OCI-LY1 (cell line): Measurements from ENCODE around the gene CYP26A1.
"Not testable (repeated sequence)": the region's sequence is repeated elsewhere in the genome, so short reads cannot be mapped to it uniquely, and the experiment has no call there.

ENCODE experiments used
- H2AFZ ChIP-seq: fragments of 200-600 bp; sonication (generic), shearing (Covaris generic); 2 replicates; pipeline ENCODE4 v1.6.0; 2014; ENCODE audit warnings: antibody characterized with exemption, mild to moderate bottlenecking, low read length
- H3F3A ChIP-seq: fragments of 200-600 bp; sonication (generic), shearing (Covaris generic); 2 replicates; pipeline ENCODE4 v1.6.0; 2014; ENCODE audit warnings: mild to moderate bottlenecking, antibody characterized with exemption, low read length, moderate library complexity; ENCODE audit not compliant: insufficient read depth
- H3K27ac ChIP-seq: fragments of 200-600 bp; sonication (generic); 2 replicates; pipeline ENCODE4 v1.5.1; 2014; ENCODE audit warnings: low read length, mixed run types, mild to moderate bottlenecking, low read depth; ENCODE audit not compliant: poor library complexity, severe bottlenecking
- H3K27me3 ChIP-seq: fragments of 200-600 bp; sonication (generic); 2 replicates; pipeline ENCODE4 v1.6.0; 2014; ENCODE audit warnings: antibody characterized with exemption, mild to moderate bottlenecking, low read length, moderate library complexity; ENCODE audit not compliant: insufficient read depth
- H3K36me3 ChIP-seq: fragments of 200-600 bp; sonication (generic); 2 replicates; pipeline ENCODE4 v1.6.1; 2014; ENCODE audit warnings: mild to moderate bottlenecking, antibody characterized with exemption, low read length, moderate library complexity, mixed read lengths; ENCODE audit not compliant: insufficient read depth
- H3K4me1 ChIP-seq: fragments of 200-600 bp; sonication (generic); 2 replicates; pipeline ENCODE4 v1.5.1; 2014; ENCODE audit warnings: mild to moderate bottlenecking, low read length, moderate library complexity; ENCODE audit not compliant: insufficient read depth, severe bottlenecking
- H3K4me2 ChIP-seq: fragments of 200-600 bp; sonication (generic), shearing (Covaris generic); 2 replicates; pipeline ENCODE4 v1.6.1; 2014; ENCODE audit warnings: low read length
- H3K4me3 ChIP-seq: fragments of 200-600 bp; sonication (generic); 2 replicates; pipeline ENCODE4 v1.5.1; 2014; ENCODE audit warnings: low read length, low read depth, mild to moderate bottlenecking, mixed read lengths; ENCODE audit not compliant: poor library complexity, severe bottlenecking
- H3K79me2 ChIP-seq: fragments of 200-600 bp; shearing (Covaris generic); 2 replicates; pipeline ENCODE4 v1.6.1; 2016; ENCODE audit warnings: mixed run types, low read length, mixed read lengths; ENCODE audit not compliant: insufficient read depth
- H3K9ac ChIP-seq: fragments of 200-600 bp; sonication (generic), shearing (Covaris generic); 2 replicates; pipeline ENCODE4 v1.6.1; 2014; ENCODE audit warnings: mild to moderate bottlenecking, low read length, mixed read lengths
- H3K9me2 ChIP-seq: fragments of 200-600 bp; sonication (generic), shearing (Covaris generic); 2 replicates; pipeline ENCODE4 v1.6.1; 2014; ENCODE audit warnings: low read depth, mild to moderate bottlenecking, low read length, mixed read lengths
- H3K9me3 ChIP-seq: fragments of 200-600 bp; shearing (Covaris generic); 2 replicates; pipeline ENCODE4 v1.6.1; 2014; ENCODE audit warnings: low read length, mixed read lengths
- H4K20me1 ChIP-seq: fragments of 200-600 bp; sonication (generic), shearing (Covaris generic); 2 replicates; pipeline ENCODE4 v1.6.0; 2016; ENCODE audit warnings: mild to moderate bottlenecking, low read length; ENCODE audit not compliant: insufficient read depth
- EZH2 ChIP-seq: fragments of 200-600 bp; sonication (generic), shearing (Covaris generic); IDR thresholded peaks from 2 replicates; pipeline ENCODE4 v1.8.0; 2017; ENCODE audit warnings: borderline replicate concordance, mixed run types, mild to moderate bottlenecking, antibody characterized with exemption, low read length, moderate library complexity, mixed read lengths
- TF ChIP-seq, protein P1 (sequence below): fragments of 200-600 bp; sonication (generic), shearing (Covaris generic); IDR thresholded peaks from 2 replicates; pipeline ENCODE4 v1.5.1; 2017; ENCODE audit warnings: mild to moderate bottlenecking, antibody characterized with exemption, low read length, moderate library complexity, mixed read lengths

CYP26A1 gene

DNA sequence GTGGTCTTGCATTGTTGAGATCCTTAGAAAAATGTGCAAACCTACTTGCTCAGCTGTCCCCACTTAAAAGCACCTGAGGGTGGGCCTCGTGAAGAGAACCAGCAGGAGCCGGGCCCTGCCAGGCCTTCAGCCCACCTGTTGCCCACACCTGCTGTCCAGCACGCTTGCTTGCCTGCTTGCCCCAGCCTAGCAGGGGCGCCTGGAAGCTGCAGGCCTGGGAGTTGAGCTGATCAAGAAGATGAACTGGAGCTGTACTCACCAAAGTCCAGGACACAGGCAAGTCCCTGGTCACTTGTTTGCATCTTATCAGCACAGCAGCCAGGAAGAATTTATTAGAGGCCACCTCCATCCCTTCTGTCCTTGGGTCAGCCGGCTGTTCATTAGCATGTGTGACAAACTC, 23.2 kb downstream of the CYP26A1 start:
- H2AFZ ChIP-seq: no peak overlapping the region
- no peak overlapping the region for H3K4me3 ChIP-seq
- H3K27ac ChIP-seq: no peak overlapping the region
- no peak for TF ChIP-seq EZH2
- TF ChIP-seq, protein P1, sequence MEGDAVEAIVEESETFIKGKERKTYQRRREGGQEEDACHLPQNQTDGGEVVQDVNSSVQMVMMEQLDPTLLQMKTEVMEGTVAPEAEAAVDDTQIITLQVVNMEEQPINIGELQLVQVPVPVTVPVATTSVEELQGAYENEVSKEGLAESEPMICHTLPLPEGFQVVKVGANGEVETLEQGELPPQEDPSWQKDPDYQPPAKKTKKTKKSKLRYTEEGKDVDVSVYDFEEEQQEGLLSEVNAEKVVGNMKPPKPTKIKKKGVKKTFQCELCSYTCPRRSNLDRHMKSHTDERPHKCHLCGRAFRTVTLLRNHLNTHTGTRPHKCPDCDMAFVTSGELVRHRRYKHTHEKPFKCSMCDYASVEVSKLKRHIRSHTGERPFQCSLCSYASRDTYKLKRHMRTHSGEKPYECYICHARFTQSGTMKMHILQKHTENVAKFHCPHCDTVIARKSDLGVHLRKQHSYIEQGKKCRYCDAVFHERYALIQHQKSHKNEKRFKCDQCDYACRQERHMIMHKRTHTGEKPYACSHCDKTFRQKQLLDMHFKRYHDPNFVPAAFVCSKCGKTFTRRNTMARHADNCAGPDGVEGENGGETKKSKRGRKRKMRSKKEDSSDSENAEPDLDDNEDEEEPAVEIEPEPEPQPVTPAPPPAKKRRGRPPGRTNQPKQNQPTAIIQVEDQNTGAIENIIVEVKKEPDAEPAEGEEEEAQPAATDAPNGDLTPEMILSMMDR: no peak
- H3K36me3 ChIP-seq: no peaks in the 10 kb centered on the region
- H4K20me1 ChIP-seq: no peaks in the 10 kb centered on the region
- H3K79me2 ChIP-seq: no peaks in the 10 kb centered on the region
- no peak overlapping the region for H3K9ac ChIP-seq
- no peaks in the 10 kb centered on the region for H3K4me1 ChIP-seq
- H3K9me3 ChIP-seq: no peaks in the 10 kb centered on the region
- no peaks in the 10 kb centered on the region for H3K9me2 ChIP-seq
- no peaks in the 10 kb centered on the region for H3K27me3 ChIP-seq
- no peaks in the 10 kb centered on the region for H3F3A ChIP-seq
- H3K4me2 ChIP-seq: no peak overlapping the region

DNA sequence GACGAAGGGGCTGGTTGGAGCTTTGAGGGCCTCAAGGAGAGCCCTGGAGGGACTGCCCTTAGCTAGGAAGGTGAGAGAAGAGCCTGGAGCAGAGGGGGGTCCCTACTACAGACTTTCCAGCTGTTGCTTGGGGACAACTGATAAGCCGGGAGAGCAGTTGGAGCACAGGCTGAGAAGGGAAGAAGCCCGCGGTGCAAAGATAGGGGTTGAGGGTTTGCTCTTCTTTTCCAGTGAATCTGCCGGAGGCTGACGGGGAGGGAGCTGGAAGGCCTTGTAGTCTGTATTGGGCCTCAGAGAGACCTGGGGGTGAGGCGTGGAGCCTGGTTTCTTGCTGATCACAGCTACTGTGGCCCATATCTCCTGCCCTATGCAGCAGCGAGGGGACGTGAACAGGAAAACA, 23.7 kb downstream of the CYP26A1 start:
- Histone ChIP-seq H3K27me3 (no peaks in the 10 kb centered on the region), H3K4me3 (no peak overlapping the region), H2AFZ (no peak overlapping the region), H3K4me1 (no peaks in the 10 kb centered on the region), H3K79me2 (no peaks in the 10 kb centered on the region), H4K20me1 (no peaks in the 10 kb centered on the region), H3K4me2 (no peak overlapping the region), H3K9ac (no peak overlapping the region), H3K9me3 (no peaks in the 10 kb centered on the region), H3F3A (no peaks in the 10 kb centered on the region), H3K27ac (no peak overlapping the region), H3K9me2 (no peaks in the 10 kb centered on the region), H3K36me3 (no peaks in the 10 kb centered on the region)
- no peak for TF ChIP-seq EZH2

DNA sequence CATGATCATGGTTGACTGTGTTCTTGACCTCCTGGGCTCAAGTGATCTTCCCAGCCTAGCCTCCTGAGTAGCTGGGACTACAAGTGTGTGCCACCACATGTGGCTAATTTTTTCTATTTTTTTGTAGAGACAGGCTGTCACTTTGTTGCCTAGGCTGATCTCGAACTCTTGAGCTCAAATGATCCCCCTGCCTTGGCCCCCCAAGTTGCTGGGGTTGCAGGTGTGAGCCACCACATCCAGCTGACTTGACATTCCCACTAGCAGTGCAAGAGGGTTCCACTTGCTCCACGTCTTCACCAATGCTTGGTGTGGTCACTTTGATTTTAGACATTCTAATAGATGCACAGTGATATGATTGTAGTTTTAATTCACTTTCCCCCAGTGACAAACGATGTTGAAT, 25.1 kb downstream of the CYP26A1 start:
- Histone ChIP-seq H3K27me3 (no peaks in the 10 kb centered on the region), H3F3A (no peaks in the 10 kb centered on the region), H3K9me2 (no peaks in the 10 kb centered on the region), H4K20me1 (no peaks in the 10 kb centered on the region), H3K4me1 (no peaks in the 10 kb centered on the region), H3K27ac (no peak overlapping the region), H3K4me2 (no peak overlapping the region), H3K9me3 (no peaks in the 10 kb centered on the region), H3K36me3 (no peaks in the 10 kb centered on the region), H2AFZ (no peak overlapping the region), H3K9ac (no peak overlapping the region), H3K4me3 (no peak overlapping the region), H3K79me2 (no peaks in the 10 kb centered on the region)
- TF ChIP-seq, protein P1: no peak
- TF ChIP-seq EZH2: no peak

DNA sequence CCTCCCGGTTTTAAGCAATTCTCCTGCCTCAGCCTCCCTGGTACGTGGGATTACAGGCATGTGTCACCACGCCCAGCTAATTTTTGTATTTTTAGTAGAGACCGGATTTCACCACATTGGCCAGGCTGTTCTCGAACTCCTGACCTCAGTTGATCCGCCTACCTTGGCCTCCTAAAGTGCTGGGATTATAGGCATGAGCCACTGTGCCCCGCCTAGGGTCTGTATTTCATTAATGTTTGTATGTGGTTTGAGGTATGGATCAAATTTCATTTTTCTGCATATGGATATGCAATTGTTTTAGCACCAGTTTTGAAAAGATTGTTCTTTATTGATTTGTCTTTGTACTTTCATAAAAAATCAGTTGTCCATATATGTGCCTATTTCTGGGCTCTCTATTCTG, 26.0 kb downstream of the CYP26A1 start:
- Histone ChIP-seq H3K79me2 (no peaks in the 10 kb centered on the region), H3K9me2 (no peaks in the 10 kb centered on the region), H3K27ac (no peak overlapping the region), H3F3A (no peaks in the 10 kb centered on the region), H3K9ac (no peak overlapping the region), H3K9me3 (no peaks in the 10 kb centered on the region), H3K36me3 (no peaks in the 10 kb centered on the region), H3K4me1 (no peaks in the 10 kb centered on the region), H4K20me1 (no peaks in the 10 kb centered on the region), H3K4me3 (no peak overlapping the region), H3K4me2 (no peak overlapping the region), H3K27me3 (no peaks in the 10 kb centered on the region), H2AFZ (no peak overlapping the region)
- TF ChIP-seq, protein P1: no peak
- no peak for TF ChIP-seq EZH2

DNA sequence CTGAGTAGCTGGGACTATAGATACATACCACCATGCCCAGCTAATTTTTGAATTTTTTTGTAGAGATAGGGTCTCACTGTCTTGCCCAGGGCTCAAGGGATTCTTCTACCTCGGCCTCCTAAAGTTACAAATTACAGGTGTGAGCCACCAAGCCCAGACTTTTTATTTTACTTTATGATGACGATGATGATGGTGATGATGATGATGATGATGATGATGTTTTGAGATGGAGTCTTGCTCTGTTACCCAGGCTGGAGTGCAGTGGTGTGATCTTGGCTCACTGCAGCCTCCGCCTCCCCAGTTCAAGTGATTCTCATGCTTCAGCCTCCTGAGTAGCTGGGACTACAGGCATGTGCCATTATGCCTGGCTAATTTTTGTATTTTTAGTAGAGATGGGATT, 27.5 kb downstream of the CYP26A1 start:
- H4K20me1 ChIP-seq, H3K27ac ChIP-seq, H3K79me2 ChIP-seq, H3K9me3 ChIP-seq, H2AFZ ChIP-seq, H3K4me2 ChIP-seq, H3K36me3 ChIP-seq, H3K9me2 ChIP-seq, H3K9ac ChIP-seq, H3K27me3 ChIP-seq, H3K4me1 ChIP-seq, H3F3A ChIP-seq, H3K4me3 ChIP-seq: not testable (repeated sequence)
